Esophagus (tissue), 2 donors: Measurements from ENCODE around the gene IL1F10. TPM values are rescaled to one million over a fixed set of nuclear protein-coding genes. Genes with fewer than 3 reads are reported as not detected.

Source experiments
- H3K27ac ChIP-seq, 2 donors: one replicate each; pipeline ENCODE4 v1.5.1; 2013; ENCODE audit warnings: low read depth in 2 of 2, mild to moderate bottlenecking in 2 of 2, inconsistent platforms in 1 of 2, low read length in 1 of 2, moderate library complexity in 1 of 2
- H3K27me3 ChIP-seq, 2 donors: one replicate each; pipeline ENCODE4 v1.6.1; 2013; ENCODE audit warnings: low read length in 2 of 2, control low read depth in 1 of 2, mild to moderate bottlenecking in 1 of 2; ENCODE audit not compliant: insufficient read depth in 2 of 2, control insufficient read depth in 1 of 2
- H3K36me3 ChIP-seq, 2 donors: one replicate each; pipeline ENCODE4 v1.6.1; 2013; ENCODE audit warnings: low read length in 1 of 2; ENCODE audit not compliant: control insufficient read depth in 2 of 2, insufficient read depth in 2 of 2
- H3K4me1 ChIP-seq, 2 donors: one replicate each; pipeline ENCODE4 v1.6.1; 2013; ENCODE audit warnings: low read length in 1 of 2; ENCODE audit not compliant: control insufficient read depth in 2 of 2, insufficient read depth in 2 of 2
- H3K4me3 ChIP-seq, 2 donors: one replicate each; pipeline ENCODE4 v1.5.1; 2013; ENCODE audit warnings: low read length in 2 of 2, mild to moderate bottlenecking in 2 of 2, low read depth in 1 of 2, moderate library complexity in 1 of 2
- H3K9me3 ChIP-seq, 2 donors: one replicate each; pipeline ENCODE4 v1.6.1; 2013; ENCODE audit warnings: mild to moderate bottlenecking in 2 of 2, low read depth in 1 of 2, low read length in 1 of 2, moderate library complexity in 1 of 2; ENCODE audit not compliant: control insufficient read depth in 2 of 2, insufficient read depth in 1 of 2
- WGBS, 2 donors: extraction: QIAGEN DNeasy Blood & Tissue Kit; methylation state at CpG; one replicate each; pipeline ENCODE4 v1.1.7; 2013; 5-methylcytosine and 5-hydroxymethylcytosine counted together
- polyA plus RNA-seq, 2 donors: library from polyadenylated mRNA; stranded (reverse); fragments of 200-250 nt; gene quantifications; one replicate each; pipeline ENCODE4 v1.2.3, GENCODE V29; 2013
- donor health status: healthy with polysubstance abuse.
- donor health status: Bipolar disorder and iron deficiency.

The IL1F10 gene
- polyA plus RNA-seq, 2 donors: 0.18 to 0.51 TPM

GRCh38 chr2:113076954-113077669, 9.3 kb downstream of the IL1F10 start:
- peak overlapping the region; percentile 87 to 97 for H3K27ac ChIP-seq
- no peaks in the 10 kb centered on the region for H3K9me3 ChIP-seq
- no peaks in the 10 kb centered on the region for H3K27me3 ChIP-seq
- 32 to 46% methylated on average over 3 of the region's 3 CpGs for WGBS, 2 donors
- H3K36me3 ChIP-seq: no peaks in the 10 kb centered on the region
- no peak overlapping the region for H3K4me3 ChIP-seq
- H3K4me1 ChIP-seq: peaks cover 0 to 20% of the 10 kb centered on the region in 2 donors

GRCh38 chr2:113077921-113078320, 10.2 kb downstream of the IL1F10 start:
- peaks cover 0 to 16% of the 10 kb centered on the region in 2 donors for H3K4me1 ChIP-seq
- H3K27ac ChIP-seq: peak overlapping the region; percentile 90 to 97
- no peaks in the 10 kb centered on the region for H3K9me3 ChIP-seq
- H3K27me3 ChIP-seq: no peaks in the 10 kb centered on the region
- WGBS, 2 donors: 43 to 48% methylated on average over 1 of the region's 1 CpG
- H3K36me3 ChIP-seq: no peaks in the 10 kb centered on the region
- no peak overlapping the region for H3K4me3 ChIP-seq

- WGBS, 2 donors: 30 to 41% methylated on average over 6 of the region's 6 CpGs
- Histone ChIP-seq H3K27ac (peak overlapping the region; percentile 90 to 97), H3K36me3 (no peaks in the 10 kb centered on the region), H3K9me3 (no peaks in the 10 kb centered on the region), H3K27me3 (no peaks in the 10 kb centered on the region), H3K4me1 (peaks cover 0 to 16% of the 10 kb centered on the region in 2 donors), H3K4me3 (no peak overlapping the region)
These were observed 10.6 kb downstream of the IL1F10 start for GRCh38 chr2:113078350-113078839.

GRCh38 chr2:113079131-113079530, 11.4 kb downstream of the IL1F10 start:
- peak overlapping the region; percentile 90 to 92 for H3K27ac ChIP-seq
- H3K36me3 ChIP-seq: no peaks in the 10 kb centered on the region
- no peaks in the 10 kb centered on the region for H3K27me3 ChIP-seq
- 47 to 72% methylated on average over 4 of the region's 4 CpGs for WGBS, 2 donors
- no peaks in the 10 kb centered on the region for H3K9me3 ChIP-seq
- H3K4me3 ChIP-seq: no peak overlapping the region
- peaks cover 0 to 13% of the 10 kb centered on the region in 2 donors for H3K4me1 ChIP-seq

GRCh38 chr2:113080134-113080533, 12.4 kb downstream of the IL1F10 start:
- Histone ChIP-seq H3K27me3 (no peaks in the 10 kb centered on the region), H3K9me3 (no peaks in the 10 kb centered on the region), H3K4me3 (no peak overlapping the region), H3K4me1 (peaks cover 0 to 5% of the 10 kb centered on the region in 2 donors), H3K27ac (peak overlapping the region; percentile 57 to 79), H3K36me3 (no peaks in the 10 kb centered on the region)
- WGBS, 2 donors: 38 to 45% methylated on average over 9 of the region's 9 CpGs

- H3K27me3 ChIP-seq: no peaks in the 10 kb centered on the region
- peak overlapping the region in 1 of 2 donors; percentile 44 for H3K27ac ChIP-seq
- H3K9me3 ChIP-seq: no peaks in the 10 kb centered on the region
- H3K36me3 ChIP-seq: no peaks in the 10 kb centered on the region
- H3K4me1 ChIP-seq: peaks cover 0 to 5% of the 10 kb centered on the region in 2 donors
- 50 to 66% methylated on average over 2 of the region's 2 CpGs for WGBS, 2 donors
- no peak overlapping the region for H3K4me3 ChIP-seq
These were observed 13.9 kb downstream of the IL1F10 start for GRCh38 chr2:113081488-113082210.

- Histone ChIP-seq H3K4me1 (peaks cover 0 to 2% of the 10 kb centered on the region in 2 donors), H3K36me3 (no peaks in the 10 kb centered on the region), H3K9me3 (no peaks in the 10 kb centered on the region), H3K27ac (no peak overlapping the region), H3K27me3 (no peaks in the 10 kb centered on the region), H3K4me3 (no peak overlapping the region)
- WGBS, 2 donors: 69 to 72% methylated on average over 8 of the region's 8 CpGs
These were observed 15.5 kb downstream of the IL1F10 start for GRCh38 chr2:113083296-113083695.

- Histone ChIP-seq H3K4me3 (no peak overlapping the region), H3K9me3 (no peaks in the 10 kb centered on the region), H3K36me3 (no peaks in the 10 kb centered on the region), H3K27ac (peak overlapping the region; percentile 36 to 39), H3K4me1 (peaks cover 0 to 2% of the 10 kb centered on the region in 2 donors), H3K27me3 (no peaks in the 10 kb centered on the region)
- WGBS, 2 donors: 41% methylated on average over 5 of the region's 5 CpGs
These were observed 16.7 kb downstream of the IL1F10 start for GRCh38 chr2:113084249-113085000.

GRCh38 chr2:113085542-113085941, 17.8 kb downstream of the IL1F10 start:
- 46 to 65% methylated on average over 2 of the region's 2 CpGs for WGBS, 2 donors
- Histone ChIP-seq H3K4me1 (peaks cover 0 to 2% of the 10 kb centered on the region in 2 donors), H3K4me3 (no peak overlapping the region), H3K36me3 (no peaks in the 10 kb centered on the region), H3K27me3 (no peaks in the 10 kb centered on the region), H3K27ac (peak overlapping the region; percentile 72 to 84), H3K9me3 (no peaks in the 10 kb centered on the region)
